A549 treated with Hydrocortisone at 1 μM for 4 hours (cell line): ENCODE measurements around the gene TBK1. TPM values are rescaled to one million over a fixed set of nuclear protein-coding genes. Genes with fewer than 3 reads are reported as not detected.

Experiments
- total RNA-seq: library from RNA; stranded (reverse); fragments of 200-300 nt; extraction: Qiagen RNA extraction; gene quantifications from 5 replicates; pipeline ENCODE4 v1.2.3, GENCODE V29; 2022

Gene TBK1
- total RNA-seq, result 20.0 to 26.6 TPM (median 22.2 TPM) in 5 replicates

DNA sequence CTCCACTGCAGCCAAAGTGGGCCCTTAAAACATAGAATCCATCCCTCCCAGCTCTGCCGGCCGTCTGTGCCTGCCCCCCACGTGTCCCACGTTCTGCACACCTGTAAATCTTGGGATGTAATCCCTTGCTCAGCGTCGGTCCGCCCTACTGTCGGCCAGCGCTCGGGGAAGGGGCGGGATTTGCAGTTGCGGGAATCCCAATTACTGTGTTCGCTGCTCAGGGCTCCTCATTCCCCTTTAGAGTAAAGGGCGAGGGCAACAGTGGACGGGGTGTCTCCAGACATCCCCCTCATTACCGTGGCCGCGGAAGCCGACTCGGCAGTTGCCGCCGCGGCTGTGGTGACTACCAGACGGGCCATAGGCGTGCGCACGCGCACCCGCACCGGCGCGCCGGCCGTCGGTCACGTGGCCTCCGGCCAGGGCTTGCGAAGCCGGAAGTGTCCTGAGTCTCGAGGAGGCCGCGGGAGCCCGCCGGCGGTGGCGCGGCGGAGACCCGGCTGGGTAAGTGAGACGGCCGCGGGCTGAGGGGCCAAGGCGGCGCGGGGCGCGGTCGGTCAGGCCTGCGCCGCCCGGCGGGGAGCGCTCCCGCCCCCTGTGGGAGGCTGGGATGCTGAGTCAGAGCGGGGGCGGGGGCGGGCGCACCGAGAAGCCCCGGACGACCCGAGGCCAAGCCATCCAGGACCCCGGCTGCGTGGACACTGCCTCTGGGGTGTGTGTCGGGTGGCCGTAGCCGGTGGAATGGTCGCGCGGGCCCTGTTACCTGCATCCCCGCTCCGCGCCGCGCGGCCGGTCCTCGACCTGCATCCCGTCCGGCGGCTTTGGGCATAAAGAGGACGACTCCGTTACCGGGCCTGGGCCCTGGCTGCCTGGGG lies at the start of gene TBK1:
Gene TBK1, plus strand, starts transcription at position 434 of the 872 bp plus-strand sequence. CDS start 3,751 bp downstream, outside the sequence.

DNA sequence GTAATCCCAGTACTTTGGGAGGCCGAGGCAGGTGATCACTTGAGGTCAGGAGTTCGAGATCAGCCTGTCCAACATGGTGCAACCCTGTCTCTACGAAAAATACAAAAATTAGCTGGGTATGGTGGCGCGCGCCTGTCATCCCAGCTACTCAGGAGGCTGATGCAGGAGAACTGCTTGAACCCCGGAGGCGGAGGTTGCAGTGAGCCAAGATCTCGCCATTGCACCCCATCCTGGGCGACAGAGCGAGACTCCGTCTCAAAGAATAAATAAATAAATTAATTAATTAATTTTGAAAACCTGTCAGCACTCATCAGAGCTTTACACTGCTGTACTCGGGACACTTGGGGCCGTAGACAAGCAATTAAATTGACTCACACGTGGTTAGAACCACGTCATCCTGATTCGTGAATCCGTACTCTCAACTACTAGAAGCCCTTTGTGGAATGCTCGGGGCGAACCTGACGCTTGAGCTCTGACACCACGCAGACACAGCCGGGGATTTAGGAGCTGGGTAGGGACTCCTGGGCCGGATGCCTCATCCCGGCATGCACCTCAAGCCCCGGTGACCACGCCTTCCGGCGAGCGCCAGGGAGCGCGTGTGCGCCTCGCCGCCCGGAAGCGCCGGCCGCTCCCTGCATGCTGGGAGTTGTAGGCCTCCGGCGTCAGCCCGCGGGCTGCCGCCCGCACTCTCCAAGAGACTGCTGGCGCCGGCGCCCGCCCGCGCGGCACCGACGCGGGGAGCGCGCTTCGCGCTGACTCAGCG lies 48.0 kb upstream of the TBK1 start, which contains the start of gene XPOT:
Gene XPOT, plus strand, starts transcription at position 686 of the 763 bp plus-strand sequence. CDS start 5,644 bp downstream, outside the sequence.

Other genes starting within 250 kb of the TBK1 start
- gene KICS2, start 229.8 kb upstream of the TBK1 start, total RNA-seq, result 7.8 to 8.5 TPM (median 8.2 TPM) in 5 replicates
- 0.03 to 0.05 TPM in 2 of 5 replicates, not detected in the others for gene C12orf56, start 61.4 kb upstream of the TBK1 start, total RNA-seq
- 40.4 to 48.9 TPM (median 48.5 TPM) in 5 replicates for gene XPOT, start 47.7 kb upstream of the TBK1 start, total RNA-seq
- 19.3 to 25.7 TPM (median 22.1 TPM) in 5 replicates for gene RASSF3, start 158.4 kb downstream of the TBK1 start, total RNA-seq